M059J (cell line): Measurements from ENCODE around the gene SMIM29. TPM values are rescaled to one million over a fixed set of nuclear protein-coding genes. Genes with fewer than 3 reads are reported as not detected.
"Not testable (repeated sequence)": the region's sequence is repeated elsewhere in the genome, so short reads cannot be mapped to it uniquely, and the experiment has no call there.

ENCODE experiments used
- DNase-seq: peaks from one replicate; pipeline ENCODE4 v3.0.0-alpha.2; 2012; ENCODE audit warnings: low read depth
- total RNA-seq: library from RNA; depleted of rRNA; stranded (reverse); fragments of >200 nt; shearing (Covaris generic); gene quantifications from 2 replicates; pipeline ENCODE4 v1.2.3, GENCODE V29; 2014; rRNA removed

The SMIM29 gene
- 50.5 and 73.3 TPM in 2 replicates for total RNA-seq

DNA sequence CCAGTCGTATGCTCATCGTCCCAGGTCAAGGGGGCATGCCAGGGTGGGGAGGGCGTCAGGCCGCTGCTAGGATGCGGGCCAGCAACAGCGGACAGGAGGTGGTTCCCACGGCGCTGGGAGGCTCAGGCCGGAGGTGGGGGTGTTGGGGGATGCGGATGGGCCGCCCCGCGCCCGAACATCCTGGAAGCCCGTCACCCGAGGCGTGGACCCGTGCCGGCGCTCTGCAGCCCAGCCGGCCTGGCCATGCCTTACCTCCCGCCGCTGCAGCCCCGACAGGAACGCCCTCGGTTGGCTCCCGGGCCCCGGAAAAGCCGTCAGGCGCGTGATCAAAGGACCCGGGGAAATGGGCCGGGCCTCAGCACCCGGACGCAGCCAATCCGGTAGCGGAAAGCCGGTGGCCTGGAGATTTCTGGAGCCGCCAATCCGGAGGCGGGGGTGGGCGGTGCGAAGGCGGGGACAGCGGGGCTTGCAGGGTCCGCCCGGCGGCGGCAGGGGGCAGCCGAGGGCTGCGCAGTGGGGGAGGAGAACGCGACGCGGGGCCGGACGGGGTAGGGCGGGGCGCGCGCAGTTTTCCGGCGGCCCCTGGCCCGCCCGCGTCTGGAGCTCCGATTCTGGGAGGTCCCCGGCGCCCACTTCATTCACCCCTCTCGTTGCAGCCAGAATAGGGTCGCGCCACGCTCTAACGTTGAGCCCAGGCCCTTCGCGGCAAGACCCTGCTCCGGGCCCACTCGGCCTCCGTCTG, at the start of gene SMIM29:
Gene SMIM29 (minus strand): TSS at position 280 of the 742 bp plus-strand sequence. CDS start 1,215 bp downstream, outside the sequence.
- peak; percentile 96 for DNase-seq

DNA sequence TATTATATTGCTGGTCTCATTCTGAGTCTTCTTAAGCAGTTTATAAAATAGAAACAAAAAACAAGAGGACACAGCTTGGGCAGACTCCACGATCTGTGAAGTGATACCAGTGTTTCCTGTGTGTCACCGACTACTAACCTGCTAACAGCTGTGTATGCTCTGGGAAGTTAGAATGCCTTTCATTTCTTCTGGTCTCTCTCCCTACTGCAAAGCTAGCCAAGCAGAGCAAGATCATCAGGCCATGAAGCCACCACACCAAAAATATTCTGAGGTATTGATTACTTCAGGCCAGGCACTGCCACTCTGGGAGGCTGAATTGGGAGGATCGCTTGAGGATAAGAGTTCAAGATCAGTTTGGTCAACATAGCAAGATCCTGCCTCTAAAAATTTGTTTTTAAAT, 46.9 kb upstream of the SMIM29 start:
- peak; percentile 44 for DNase-seq

DNA sequence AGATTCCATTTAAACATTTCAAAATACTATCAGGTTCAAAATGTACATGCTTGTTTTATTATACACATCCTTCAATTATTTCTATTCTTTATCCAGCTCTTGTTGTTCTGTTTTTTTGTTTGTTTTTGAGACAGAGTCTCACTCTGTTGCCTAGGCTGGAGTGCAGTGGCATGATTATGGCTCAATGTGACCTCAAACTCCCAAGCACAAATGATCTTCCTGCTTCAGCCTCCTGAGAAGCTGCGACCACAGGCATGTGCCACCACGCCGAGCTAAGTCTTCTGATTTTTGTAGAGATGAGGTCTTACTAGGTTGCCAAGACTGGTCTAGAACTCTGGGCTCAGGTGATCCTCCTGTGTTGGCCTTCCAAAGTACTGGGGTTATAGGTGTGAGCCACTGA, 44.1 kb upstream of the SMIM29 start:
- no peak for DNase-seq

DNA sequence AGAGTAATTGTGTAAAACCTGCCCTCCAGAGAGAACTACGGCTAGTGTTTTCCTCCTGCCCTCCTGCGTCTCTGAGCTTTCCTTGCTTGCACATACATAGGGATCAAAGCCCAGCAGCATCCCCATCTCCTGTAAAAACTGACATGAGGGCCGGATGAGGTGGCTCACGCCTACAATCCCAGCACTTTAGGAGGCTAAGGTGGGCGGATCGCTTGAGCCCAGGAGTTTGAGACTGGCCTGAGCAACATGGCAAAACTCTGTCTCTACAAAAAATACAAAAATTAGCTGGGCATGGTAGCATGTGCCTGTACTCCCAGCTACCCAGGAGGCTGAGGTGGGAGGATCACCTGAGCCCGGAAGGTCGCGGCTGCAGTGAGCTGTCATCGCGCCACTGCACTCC, 40.3 kb upstream of the SMIM29 start:
- DNase-seq = no peak

DNA sequence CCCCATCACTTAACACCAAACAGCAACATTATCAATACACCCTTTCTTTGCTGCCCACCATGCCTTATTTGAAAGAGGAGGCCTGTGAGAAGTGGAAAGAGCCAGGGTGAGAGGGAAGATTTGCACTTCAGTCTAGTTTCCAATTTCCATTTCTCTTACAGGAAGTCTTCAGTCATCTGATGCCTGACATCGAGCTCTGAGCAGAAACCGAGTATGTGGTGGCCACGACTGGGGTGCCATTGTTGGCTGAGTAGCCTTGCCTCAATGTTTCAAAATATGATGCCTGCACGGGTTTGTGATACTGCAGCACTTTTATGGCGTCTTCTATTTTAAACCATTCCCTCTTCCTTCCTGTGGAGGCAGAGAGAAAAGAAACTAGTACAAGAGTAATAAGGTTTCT, 39.8 kb upstream of the SMIM29 start:
- no peak for DNase-seq

DNA sequence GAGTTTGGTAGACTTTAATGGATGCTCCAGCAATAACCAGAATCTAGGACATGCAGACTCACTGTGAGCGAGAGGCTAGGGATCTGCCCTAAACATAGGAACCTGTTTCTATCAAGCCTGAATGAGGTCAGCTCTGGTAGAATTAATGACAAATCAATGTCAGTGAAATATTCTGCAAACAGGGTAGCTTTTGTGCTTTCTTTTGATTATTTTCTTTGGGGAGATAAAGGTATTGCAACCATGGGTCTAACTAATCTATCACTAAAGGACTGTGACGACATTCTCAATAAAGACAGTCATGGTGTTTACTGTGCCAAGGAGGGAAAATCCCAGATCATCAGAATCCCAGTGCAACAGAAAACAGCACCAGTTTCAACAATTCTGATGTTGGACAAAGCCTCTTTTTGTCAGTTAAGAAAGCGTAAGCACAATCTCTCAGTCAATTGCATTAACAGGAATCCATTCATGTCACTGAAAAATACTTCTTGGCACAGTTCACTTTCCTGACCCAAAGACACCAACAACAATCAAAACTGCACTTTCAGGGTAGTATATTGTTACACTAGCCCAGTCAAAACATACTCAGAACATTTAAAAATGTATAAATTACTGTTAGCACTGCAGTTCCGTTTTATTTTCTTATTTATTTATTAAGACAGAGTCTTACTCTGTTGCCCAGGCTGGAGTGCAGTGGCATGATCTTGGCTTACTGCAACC, 36.8 kb upstream of the SMIM29 start:
- no peak for DNase-seq

DNA sequence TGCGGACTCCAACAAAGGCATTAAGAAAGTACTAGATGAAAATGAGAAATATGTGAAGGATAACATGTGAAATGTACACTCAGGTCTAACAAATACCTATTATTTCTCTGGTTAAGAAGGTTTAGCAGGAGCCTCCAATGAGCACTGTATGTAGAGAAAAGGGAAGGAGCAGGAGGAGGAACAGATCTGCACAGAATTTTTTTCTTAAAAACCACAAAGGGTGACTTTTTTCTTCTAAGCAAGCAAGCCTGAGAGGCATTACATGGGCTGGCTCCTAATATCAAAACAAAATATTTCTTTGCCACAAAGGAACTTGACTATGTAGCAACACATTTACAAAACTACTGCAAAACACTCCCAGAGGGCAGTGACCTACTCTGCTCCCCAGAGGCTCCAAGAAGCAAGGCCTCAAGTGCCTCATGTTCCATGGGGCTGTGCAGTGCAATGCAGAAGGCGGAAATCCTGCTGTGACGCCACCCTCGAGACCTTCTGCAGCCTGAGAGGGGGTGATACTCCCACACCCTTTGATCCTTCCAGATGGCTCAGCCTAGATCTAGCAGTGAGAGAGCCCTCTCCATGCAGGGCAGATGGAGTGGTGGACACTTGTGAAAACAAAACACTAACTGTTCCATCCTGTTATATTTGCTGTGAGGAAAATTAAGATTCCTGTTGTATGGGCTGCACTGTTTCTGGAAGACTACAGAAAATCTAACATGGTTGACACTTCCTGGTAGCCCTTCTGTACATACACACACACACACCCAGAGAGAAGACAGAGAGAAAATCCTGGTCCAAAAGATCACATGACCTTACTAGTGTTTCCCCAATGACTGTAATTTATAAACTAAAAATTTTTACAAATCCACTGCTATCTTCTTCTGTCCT, 36.0 kb upstream of the SMIM29 start:
- peak; percentile 29 for DNase-seq

DNA sequence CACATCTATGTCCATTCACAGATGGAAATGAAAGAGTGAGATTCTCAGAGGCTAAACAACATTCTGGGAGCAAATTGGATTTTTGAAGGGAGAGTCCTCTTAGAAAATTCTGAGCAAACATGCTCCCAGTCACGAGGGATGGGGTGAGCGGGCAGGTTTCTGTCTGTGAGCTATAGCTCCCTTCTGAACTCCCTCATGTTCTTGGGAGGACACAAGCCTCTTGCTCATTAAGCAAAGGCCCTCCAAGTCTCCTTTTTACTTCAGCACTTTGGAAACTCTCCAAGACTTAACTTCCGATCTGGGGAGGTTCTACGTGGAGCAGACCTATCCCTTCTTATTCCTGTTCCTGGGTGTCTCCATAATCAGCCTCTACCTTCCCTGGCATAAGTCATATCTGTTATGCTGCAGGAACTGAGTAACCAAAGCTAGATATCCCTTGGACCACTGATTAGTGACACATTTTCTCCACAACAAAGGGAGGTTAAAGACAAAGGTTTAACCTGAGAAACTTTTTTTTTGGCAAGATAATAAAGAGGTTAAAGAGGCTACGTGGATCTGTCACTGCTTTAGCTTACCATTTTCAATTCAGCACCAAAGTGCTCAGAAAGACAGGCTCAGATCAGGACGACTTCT, 33.0 kb upstream of the SMIM29 start:
- no peak for DNase-seq

DNA sequence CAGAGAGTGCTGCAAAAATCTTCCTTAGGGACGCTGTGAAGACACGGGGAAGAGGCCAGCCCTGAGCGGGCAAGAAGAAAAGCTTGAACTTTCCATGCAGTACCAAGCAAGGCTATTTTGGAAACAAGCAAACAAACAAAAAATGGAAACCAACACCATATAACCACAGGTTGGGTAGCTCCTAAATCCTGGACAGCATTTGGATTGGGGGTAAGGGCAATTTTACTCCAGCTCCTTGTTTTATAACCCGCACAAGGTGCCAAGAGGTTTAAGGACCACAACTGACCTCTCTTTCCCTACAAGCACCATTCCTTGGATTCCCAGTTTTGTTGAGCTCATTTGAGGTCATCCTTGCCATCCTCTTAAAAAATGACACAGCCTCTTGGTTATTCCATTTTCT, 31.4 kb upstream of the SMIM29 start:
- no peak for DNase-seq

DNA sequence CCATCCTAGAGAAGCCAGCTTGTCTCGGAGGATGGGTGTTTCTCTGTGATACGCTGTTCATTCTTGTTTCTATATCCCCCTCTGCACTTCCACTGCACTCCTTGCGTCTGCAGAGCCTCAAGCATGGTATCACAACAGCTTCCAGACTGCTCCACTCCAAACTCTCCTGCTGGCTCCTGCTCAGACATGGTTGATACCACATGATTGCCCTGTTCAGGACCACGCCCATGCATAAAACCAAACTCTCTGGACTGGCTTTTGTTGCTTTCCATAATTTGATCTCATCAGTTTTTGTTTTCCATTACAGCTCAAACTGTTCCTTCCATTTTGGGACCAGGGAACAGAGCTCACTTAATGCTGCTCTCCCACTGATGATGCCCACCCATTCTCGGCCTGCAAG, 30.0 kb upstream of the SMIM29 start:
- DNase-seq = no peak

DNA sequence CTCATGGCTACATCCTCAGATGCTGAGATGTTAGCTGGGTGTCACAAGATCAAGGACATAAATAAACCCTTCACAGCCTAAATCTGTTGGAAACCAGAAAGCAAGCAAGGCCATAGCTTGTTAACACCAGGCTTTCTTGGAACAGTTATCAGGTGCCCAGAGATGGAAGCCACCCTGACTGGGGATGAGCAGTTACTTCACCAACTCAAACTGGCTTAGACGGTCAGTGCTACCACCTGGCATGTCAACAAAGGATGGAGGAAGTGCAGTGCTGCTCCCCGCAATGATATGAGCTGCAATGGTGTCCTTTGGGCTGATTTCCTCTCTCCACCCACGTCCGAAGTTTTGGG, 28.9 kb upstream of the SMIM29 start:
- DNase-seq = no peak

DNA sequence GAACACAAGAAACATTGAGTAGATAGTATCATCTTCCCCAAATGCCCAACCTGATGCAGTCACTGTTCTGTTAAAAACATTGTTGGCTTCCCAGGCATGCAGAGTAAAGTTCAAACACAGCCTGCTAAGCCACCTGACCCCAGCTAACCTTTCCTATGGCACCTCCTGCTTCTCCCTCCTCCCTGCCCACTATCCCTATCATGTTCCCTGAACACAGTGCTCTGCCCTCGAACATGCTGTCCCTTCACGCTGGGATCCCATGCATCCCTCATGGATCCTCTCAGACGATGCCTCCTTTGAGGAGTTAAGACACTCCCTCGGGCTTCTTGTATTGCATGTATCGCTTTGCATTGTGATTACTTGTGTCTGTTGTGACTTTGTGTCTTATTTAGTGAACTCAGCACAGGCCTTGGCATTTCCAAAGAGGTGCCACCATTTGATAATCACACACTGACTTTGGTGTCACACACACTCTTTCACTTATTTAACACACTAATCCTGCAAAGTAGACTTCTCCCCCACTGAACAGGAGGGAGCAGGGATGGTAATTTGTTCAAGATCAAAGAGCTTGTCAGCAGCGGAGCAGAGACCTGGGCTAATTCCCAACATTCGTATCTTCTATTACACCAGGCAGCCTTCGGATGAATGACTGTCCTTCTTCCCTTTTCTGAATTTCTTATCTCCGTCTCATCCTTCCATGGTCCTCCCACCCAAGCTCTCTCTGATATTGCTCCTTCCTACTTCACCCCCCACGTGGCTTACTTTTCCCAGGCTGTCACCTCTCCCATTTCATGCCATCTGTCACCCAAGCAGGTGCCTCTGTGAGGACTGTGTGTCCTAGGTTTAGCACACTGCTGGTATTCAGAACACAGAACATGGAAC, 28.3 kb upstream of the SMIM29 start:
- no peak for DNase-seq

DNA sequence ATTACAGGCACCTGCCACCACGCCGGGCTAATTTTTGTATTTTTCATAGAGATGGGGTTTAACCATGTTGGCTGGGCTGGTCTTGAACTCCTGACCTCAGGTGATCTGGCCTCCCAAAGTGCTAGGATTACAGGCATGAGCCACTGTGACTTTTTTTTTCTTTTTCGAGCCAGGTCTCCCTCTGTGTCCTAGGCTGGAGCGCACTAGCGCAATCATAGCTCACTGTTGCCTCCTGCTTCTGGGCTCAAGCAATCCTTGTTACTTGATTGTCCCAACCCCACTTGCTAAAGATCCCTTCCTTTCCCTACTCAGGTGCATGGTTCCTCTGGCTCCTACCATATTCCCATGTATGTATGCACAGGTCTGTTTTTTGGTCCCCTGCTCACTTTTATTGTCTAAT, 27.4 kb upstream of the SMIM29 start:
- no peak for DNase-seq

DNA sequence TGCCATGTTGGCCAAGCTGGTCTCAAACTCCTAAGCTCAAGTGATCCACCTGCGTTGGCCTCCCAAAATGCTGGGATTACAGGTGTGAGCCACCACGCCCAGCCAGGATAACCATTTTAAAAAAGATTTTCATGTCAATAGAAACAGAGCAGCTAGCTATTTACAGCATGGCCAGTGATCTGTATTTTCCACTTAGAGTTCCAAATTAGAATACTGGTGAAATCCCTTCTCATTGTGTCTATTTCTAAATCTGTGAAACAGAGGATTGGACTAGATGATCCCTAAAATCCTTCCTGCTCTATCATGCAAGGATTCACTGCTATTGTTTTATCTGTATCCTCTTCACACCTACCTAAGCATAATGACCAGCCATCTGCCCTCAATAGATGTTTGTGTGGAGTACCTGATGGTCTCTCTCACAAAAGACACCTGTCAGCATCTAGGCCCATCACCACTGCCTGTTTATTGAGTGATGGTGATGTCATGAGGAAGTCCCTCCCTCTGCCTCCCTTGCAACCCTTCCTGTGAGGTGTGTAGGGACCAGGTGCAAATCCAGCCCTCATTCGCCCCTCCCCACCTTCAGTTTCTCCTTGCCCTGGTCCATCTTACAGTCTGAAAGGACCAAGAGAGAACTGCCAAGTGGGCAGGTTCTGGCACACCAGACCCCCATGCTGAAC, 26.5 kb upstream of the SMIM29 start:
- no peak for DNase-seq

DNA sequence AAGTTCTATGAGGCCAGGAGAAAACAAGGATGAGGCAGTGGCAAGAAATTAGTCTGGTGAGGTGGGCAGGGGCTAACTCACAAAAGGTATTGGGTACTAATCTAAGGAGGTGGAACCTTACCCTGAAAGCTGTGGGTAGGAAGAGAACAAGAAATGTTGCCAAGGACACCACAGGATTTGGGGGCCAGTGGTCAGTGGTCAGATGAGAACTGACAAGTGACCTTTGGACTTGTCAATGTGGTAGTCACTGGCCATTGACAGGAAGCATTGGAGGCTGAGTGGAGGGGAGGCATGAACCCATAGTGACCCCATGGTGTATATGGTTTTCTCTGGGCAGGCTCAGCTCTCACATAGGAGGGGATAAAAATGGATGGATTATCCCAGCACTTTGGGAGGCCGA, 25.3 kb upstream of the SMIM29 start:
- no peak for DNase-seq

DNA sequence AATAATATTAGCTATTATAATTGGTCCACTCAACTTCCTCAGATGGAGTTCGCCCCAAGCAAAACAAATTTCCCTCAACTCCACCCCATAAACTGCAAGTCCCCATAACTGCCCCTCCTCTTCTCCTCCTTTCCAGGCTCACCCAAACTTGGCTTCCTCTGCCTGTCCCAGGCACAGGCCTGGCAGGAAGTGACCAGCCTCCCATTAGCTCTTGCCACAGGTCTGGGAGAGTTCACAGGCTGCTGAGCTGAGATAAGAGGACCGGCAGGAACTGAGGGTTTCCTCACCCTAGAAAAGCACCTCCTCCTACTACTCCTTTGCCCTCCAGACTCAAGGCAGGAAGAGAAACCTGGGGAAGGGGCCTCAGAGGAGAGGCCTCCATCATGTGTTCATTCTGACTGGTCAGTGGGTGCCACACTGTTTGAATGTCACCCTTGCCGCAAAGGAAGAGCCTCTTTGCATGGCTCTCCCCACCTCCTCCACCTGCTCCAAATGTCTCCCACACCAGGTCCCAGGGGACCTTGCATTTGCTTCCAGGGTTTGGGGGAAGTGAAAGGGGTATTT, 24.5 kb upstream of the SMIM29 start:
- DNase-seq = peak; percentile 22

DNA sequence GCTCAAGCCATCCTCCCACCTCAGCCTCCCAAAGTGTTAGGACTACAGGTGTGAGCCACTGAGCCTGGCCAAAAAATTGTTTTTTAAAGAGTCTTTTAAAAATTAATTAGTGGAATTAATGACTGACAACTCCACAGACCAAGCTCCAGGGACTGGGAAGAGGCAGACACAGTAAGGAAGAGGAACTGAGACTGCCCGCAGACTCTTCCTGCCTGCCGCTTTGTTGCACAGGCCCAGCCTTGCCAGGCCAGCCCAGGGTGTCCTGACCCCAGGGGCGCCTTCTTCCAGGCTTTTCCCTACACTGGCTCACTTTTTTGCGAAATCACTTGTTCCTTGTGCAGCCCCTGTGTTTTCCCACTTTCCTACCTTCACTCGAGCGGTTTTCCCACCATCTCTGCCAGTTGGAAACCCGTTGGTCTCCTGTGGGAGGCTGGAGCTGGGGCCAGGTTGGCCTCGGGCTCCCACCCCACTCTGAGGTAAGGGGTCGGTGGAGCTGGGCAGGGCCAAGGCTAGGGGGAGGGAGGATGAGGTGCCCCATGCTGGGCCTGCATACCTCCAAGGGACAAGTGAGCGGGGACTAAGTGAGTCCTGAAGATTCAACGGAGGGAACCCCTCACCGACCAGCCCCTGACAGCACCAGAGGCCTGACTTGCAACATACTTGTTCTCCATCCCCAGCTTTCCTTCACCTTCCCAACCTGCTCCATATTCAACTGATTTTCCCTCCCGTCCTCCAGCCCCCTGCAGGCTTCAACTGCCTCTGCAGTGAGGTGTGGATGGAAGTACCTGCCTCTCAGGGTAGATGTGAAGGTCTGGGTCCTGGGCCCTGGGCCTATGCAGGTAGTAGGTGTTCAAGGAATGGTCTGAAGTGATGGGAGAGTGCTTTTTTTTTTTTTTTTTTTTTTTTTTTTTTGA, 23.5 kb upstream of the SMIM29 start:
- no peak for DNase-seq

DNA sequence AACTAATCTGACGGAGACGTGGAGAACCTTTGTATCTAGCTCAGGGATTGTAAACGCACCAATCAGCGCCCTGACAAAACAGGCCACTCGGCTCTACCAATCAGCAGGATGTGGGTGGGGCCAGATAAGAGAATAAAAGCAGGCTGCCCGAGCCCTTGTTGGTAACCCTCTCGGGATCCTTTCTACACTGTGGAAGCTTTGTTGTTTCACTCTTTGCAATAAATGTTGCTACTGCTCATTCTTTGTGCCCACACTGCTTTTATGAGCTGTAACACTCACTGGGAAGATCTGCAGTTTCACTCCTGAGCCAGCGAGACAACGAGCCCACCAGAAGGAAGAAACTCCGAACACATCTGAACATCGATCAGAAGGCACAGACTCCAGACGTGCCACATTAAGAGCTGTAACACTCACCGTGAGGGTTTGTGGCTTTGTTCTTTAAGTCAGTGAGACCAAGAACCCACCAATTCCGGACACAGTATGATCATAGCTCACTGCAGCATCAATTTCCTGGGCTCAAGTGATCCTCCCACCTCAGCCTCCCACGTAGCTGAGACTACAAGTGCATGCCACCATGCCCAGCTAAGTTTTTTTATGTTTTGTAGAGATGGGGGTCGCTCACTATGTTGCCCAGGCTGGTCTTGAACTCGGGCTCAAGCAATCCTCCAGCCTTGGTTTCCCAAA, 21.0 kb upstream of the SMIM29 start:
- DNase-seq = not testable (repeated sequence)
